Duodenal mucosa (tissue), 2 donors: ENCODE measurements around the gene IFNG.
"Not testable (repeated sequence)": the region's sequence is repeated elsewhere in the genome, so short reads cannot be mapped to it uniquely, and the experiment has no call there.

Source experiments
- H3K27ac ChIP-seq: one replicate; pipeline ENCODE4 v1.7.0; 2013; ENCODE audit warnings: low read depth, low read length
- H3K27me3 ChIP-seq, 2 donors: one replicate each; pipeline ENCODE4 v1.7.0; 2013; ENCODE audit warnings: low read length in 2 of 2, control low read depth in 1 of 2; ENCODE audit not compliant: insufficient read depth in 2 of 2, control insufficient read depth in 1 of 2
- H3K36me3 ChIP-seq, 2 donors: one replicate each; pipeline ENCODE4 v1.7.0; 2013; ENCODE audit warnings: low read length in 2 of 2, control low read depth in 1 of 2; ENCODE audit not compliant: insufficient read depth in 2 of 2, control insufficient read depth in 1 of 2
- H3K4me1 ChIP-seq, 2 donors: one replicate each; pipeline ENCODE4 v1.7.0; 2013; ENCODE audit warnings: low read length in 2 of 2, control low read depth in 1 of 2; ENCODE audit not compliant: insufficient read depth in 2 of 2, control insufficient read depth in 1 of 2
- H3K4me3 ChIP-seq, 2 donors: one replicate each; pipeline ENCODE4 v1.7.0; 2013; ENCODE audit warnings: low read length in 2 of 2, low read depth in 1 of 2
- H3K9ac ChIP-seq, 2 donors: one replicate each; pipeline ENCODE4 v1.7.0; 2013; ENCODE audit warnings: low read length in 2 of 2, low read depth in 1 of 2
- H3K9me3 ChIP-seq, 2 donors: one replicate each; pipeline ENCODE4 v1.7.0; 2013; ENCODE audit warnings: low read length in 2 of 2, control low read depth in 1 of 2; ENCODE audit not compliant: control insufficient read depth in 1 of 2

Gene IFNG

DNA sequence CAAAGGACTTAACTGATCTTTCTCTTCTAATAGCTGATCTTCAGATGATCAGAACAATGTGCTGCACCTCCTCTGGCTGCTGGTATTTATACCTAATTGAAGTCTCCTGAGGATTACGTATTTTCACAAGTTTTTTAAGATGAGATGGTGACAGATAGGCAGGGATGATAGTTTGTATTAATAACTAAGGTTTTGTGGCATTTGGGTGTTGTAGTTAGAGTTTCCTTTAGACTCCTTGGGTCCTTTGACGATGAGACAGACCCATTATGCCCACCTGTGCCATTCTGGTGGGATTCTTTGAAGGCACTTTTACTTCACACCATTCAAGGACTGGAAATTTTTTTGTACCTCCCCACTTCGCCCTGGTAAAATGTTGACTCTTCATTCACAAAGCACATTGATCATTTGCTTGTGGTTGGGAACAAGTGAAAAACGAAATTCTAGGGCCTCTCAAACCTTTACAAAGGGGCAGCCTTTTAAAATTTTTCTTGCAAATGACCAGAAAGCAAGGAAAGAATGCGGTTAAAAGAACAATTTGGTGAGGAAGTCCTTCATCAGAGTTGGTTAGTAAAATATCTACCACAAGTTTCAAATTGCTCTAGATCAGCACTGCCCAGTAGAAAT lies at the start of gene IFNG:
Gene IFNG, minus strand, starts transcription at position 60 of the 624 bp plus-strand sequence. CDS start 125 bp downstream, outside the sequence.
- H3K27ac ChIP-seq = no peak within 1 kb of the TSS
- no peaks in the 10 kb centered on the region for H3K4me1 ChIP-seq
- H3K36me3 ChIP-seq = no peaks in the 10 kb centered on the region
- H3K9ac ChIP-seq = no peak within 1 kb of the TSS
- no peaks in the 10 kb centered on the region for H3K27me3 ChIP-seq
- no peaks in the 10 kb centered on the region for H3K9me3 ChIP-seq
- H3K4me3 ChIP-seq = no peak within 1 kb of the TSS

GRCh38 chr12:68209048-68209728 lies 49.6 kb upstream of the IFNG start:
- not testable (repeated sequence) for H3K36me3 ChIP-seq, H3K9ac ChIP-seq, H3K9me3 ChIP-seq, H3K4me3 ChIP-seq, H3K27ac ChIP-seq, H3K27me3 ChIP-seq, H3K4me1 ChIP-seq

GRCh38 chr12:68207276-68207675 lies 47.7 kb upstream of the IFNG start:
- H3K27ac ChIP-seq = no peak overlapping the region
- H3K27me3 ChIP-seq = no peaks in the 10 kb centered on the region
- H3K9ac ChIP-seq = no peak overlapping the region
- H3K4me1 ChIP-seq = no peaks in the 10 kb centered on the region
- H3K36me3 ChIP-seq = no peaks in the 10 kb centered on the region
- H3K4me3 ChIP-seq = no peak overlapping the region
- H3K9me3 ChIP-seq = no peaks in the 10 kb centered on the region

DNA sequence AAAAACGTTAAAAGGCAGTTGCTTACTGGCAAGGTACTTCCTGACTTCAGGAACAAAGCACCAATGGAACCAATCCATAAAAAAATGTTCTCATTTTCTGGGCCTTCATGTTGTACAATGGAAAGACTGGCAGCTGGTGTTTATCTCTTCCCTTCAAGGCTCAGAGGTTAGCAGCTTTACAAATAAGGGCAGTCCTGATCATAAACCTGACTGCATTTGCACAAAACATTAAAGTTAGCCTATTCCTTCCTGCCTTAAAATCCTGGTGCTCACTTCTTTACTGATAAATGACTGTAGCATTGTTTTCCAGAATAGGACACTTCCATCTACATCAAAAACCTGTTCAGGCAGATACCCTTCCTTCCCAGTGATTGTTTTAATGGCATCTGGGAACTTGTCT lies 46.9 kb upstream of the IFNG start:
- no peaks in the 10 kb centered on the region for H3K4me1 ChIP-seq
- H3K27ac ChIP-seq = no peak overlapping the region
- H3K36me3 ChIP-seq = no peaks in the 10 kb centered on the region
- H3K9me3 ChIP-seq = no peaks in the 10 kb centered on the region
- no peaks in the 10 kb centered on the region for H3K27me3 ChIP-seq
- H3K4me3 ChIP-seq = no peak overlapping the region
- no peak overlapping the region for H3K9ac ChIP-seq

GRCh38 chr12:68203460-68203875 lies 43.9 kb upstream of the IFNG start:
- no peak overlapping the region for H3K4me3 ChIP-seq
- H3K36me3 ChIP-seq = no peaks in the 10 kb centered on the region
- H3K27ac ChIP-seq = no peak overlapping the region
- H3K9me3 ChIP-seq = no peaks in the 10 kb centered on the region
- no peaks in the 10 kb centered on the region for H3K4me1 ChIP-seq
- H3K9ac ChIP-seq = no peak overlapping the region
- no peaks in the 10 kb centered on the region for H3K27me3 ChIP-seq

GRCh38 chr12:68200854-68201253 lies 41.3 kb upstream of the IFNG start:
- Histone ChIP-seq H3K4me3 (no peak overlapping the region), H3K27me3 (no peaks in the 10 kb centered on the region), H3K9me3 (no peaks in the 10 kb centered on the region), H3K9ac (no peak overlapping the region), H3K36me3 (no peaks in the 10 kb centered on the region), H3K27ac (no peak overlapping the region), H3K4me1 (no peaks in the 10 kb centered on the region)

- H3K4me1 ChIP-seq = no peaks in the 10 kb centered on the region
- H3K9ac ChIP-seq = no peak overlapping the region
- no peak overlapping the region for H3K27ac ChIP-seq
- no peak overlapping the region for H3K4me3 ChIP-seq
- H3K9me3 ChIP-seq = no peaks in the 10 kb centered on the region
- no peaks in the 10 kb centered on the region for H3K36me3 ChIP-seq
- no peaks in the 10 kb centered on the region for H3K27me3 ChIP-seq
These were observed 39.6 kb upstream of the IFNG start for GRCh38 chr12:68199127-68199526.

DNA sequence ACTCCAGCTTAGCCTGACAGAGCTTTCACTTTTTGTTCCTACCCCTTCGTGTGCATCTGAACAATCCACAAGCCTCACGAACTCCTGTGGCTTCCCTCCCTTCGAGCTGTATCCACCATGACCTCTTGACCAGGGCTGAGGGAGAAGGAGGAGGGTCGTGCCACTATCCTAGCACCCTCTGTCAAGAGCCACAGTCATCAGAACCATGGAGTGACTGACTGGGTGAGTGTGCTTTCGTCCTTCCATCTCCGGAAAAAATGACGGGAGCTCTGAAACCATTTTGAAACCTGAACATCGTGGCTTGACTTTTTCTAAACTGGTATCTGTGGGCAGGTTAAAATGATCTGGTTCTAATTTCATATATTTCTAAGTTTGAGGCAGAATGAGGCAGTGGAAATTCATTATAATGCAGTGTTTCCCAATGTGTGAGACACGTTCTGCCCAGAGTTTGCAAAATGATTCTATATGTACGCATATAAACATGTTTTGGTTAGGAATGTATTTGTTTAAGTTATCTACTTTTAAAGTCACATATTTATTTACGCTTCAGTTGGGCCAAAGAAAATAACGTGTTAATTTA lies 39.1 kb upstream of the IFNG start:
- H3K9me3 ChIP-seq = no peaks in the 10 kb centered on the region
- H3K9ac ChIP-seq = no peak overlapping the region

DNA sequence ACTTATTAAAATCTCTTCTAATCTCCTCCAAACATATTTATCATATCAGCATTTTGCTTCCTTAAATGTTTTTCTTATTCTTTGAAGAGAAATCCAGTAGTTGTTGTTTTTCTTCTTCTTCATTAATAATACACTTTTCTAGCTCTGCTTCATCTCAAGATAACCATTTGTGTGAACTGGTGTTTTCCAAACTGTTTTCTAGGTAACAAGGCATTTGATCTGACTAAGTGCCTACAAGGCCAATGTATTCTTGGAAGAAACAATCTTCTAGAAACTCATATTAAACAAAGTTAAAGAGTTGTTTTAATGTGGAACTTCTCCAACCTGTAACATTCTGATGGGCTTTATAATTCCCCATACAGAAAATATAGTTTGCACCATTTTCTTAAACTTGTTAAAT lies 30.8 kb upstream of the IFNG start:
- Histone ChIP-seq H3K9ac (no peak overlapping the region), H3K27ac (no peak overlapping the region), H3K9me3 (no peaks in the 10 kb centered on the region), H3K4me3 (no peak overlapping the region), H3K4me1 (no peaks in the 10 kb centered on the region), H3K36me3 (no peaks in the 10 kb centered on the region), H3K27me3 (no peaks in the 10 kb centered on the region)

More for the DNA sequence above, 39.1 kb upstream of the IFNG start:
- Histone ChIP-seq H3K4me3 (no peak overlapping the region), H3K27ac (no peak overlapping the region), H3K27me3 (no peaks in the 10 kb centered on the region), H3K36me3 (no peaks in the 10 kb centered on the region), H3K4me1 (no peaks in the 10 kb centered on the region)

DNA sequence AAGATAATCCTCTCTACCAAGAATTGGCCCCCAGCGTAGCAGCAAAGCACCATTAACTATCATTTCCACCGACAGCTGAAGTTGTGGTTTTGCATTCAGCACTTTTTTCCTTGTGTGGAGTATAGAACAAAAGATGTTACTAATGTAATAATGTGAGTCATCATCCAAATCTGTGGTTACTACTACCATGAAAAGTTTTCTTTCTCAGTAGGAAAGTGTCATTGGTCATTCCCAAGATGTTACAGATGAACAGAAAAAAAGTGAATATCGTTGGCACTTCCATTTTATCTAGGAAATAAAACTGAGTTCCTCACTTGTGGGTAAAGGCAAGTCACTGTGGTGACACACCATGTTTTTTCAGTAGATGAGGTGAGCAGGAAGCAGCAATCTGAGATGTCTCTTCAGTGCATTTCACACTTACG lies 30.3 kb upstream of the IFNG start:
- no peaks in the 10 kb centered on the region for H3K27me3 ChIP-seq
- no peak overlapping the region for H3K9ac ChIP-seq
- no peaks in the 10 kb centered on the region for H3K9me3 ChIP-seq

More for the DNA sequence above, 30.3 kb upstream of the IFNG start:
- Histone ChIP-seq H3K4me1 (no peaks in the 10 kb centered on the region), H3K36me3 (no peaks in the 10 kb centered on the region), H3K4me3 (no peak overlapping the region), H3K27ac (no peak overlapping the region)
